ENCODE data around the gene SLC4A3. TPM values are rescaled to one million over a fixed set of nuclear protein-coding genes. Genes with fewer than 3 reads are reported as not detected.

Gene SLC4A3
- total and polyA plus RNA-seq, 2 donors = 0.47 to 6.9 TPM

- DNase-seq (ENCODE audit: low read depth in 6 of 9, low spot score in 9 of 9) = no peak
- Histone ChIP-seq H3K27ac (ENCODE audit: low read depth in 1 of 2, low read length in 1 of 2) (no peak overlapping the region), H3K36me3 (ENCODE audit: control insufficient read depth in 2 of 2, insufficient read depth in 2 of 2, low read length in 1 of 2) (no peaks in the 10 kb centered on the region), H3K27me3 (ENCODE audit: control insufficient read depth in 2 of 2, insufficient read depth in 1 of 2, low read length in 1 of 2) (peaks cover 0 to 6% of the 10 kb centered on the region in 2 donors), H3K9me3 (ENCODE audit: control insufficient read depth in 2 of 2, insufficient read depth in 1 of 2, low read length in 1 of 2) (no peaks in the 10 kb centered on the region), H3K4me3 (ENCODE audit: low read length in 2 of 2) (no peak overlapping the region), H3K4me1 (ENCODE audit: control insufficient read depth in 2 of 2, insufficient read depth in 2 of 2, low read length in 2 of 2) (no peaks in the 10 kb centered on the region)
- 86% methylated on average over 11 of the region's 11 CpGs for WGBS
Measured at GRCh38 chr2:219663116-219663762, 35.8 kb downstream of the SLC4A3 start.

DNA sequence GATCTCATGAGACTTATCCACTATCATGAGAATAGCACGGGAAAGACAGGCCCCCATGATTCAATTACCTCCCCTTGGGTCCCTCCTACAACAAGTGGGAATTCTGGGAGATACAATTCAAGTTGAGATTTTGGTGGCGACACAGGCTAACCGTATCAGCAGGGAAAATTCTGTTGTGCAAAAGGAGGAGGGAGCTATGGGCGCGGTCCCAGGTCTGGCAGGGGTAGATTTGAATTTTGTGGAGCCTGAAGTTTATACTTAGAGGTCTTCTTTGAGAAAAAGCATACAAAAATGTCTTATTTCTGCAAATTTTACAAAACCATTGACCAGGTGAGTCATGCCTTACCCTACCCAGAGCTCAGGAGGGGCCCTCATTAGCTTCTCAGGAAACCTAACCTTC is 36.6 kb downstream of the SLC4A3 start:
- H3K4me1 ChIP-seq (ENCODE audit: control insufficient read depth in 2 of 2, insufficient read depth in 2 of 2, low read length in 2 of 2) = no peaks in the 10 kb centered on the region
- H3K4me3 ChIP-seq (ENCODE audit: low read length in 2 of 2) = no peak overlapping the region
- no peaks in the 10 kb centered on the region for H3K9me3 ChIP-seq (ENCODE audit: control insufficient read depth in 2 of 2, insufficient read depth in 1 of 2, low read length in 1 of 2)
- H3K36me3 ChIP-seq (ENCODE audit: control insufficient read depth in 2 of 2, insufficient read depth in 2 of 2, low read length in 1 of 2) = no peaks in the 10 kb centered on the region
- DNase-seq (ENCODE audit: low read depth in 6 of 9, low spot score in 9 of 9) = no peak
- no peak overlapping the region for H3K27ac ChIP-seq (ENCODE audit: low read depth in 1 of 2, low read length in 1 of 2)
- 88% methylated on average over 5 of the region's 5 CpGs for WGBS
- H3K27me3 ChIP-seq (ENCODE audit: control insufficient read depth in 2 of 2, insufficient read depth in 1 of 2, low read length in 1 of 2) = peaks cover 0 to 6% of the 10 kb centered on the region in 2 donors

GRCh38 chr2:219664944-219665343 is 37.5 kb downstream of the SLC4A3 start:
- Histone ChIP-seq H3K27me3 (ENCODE audit: control insufficient read depth in 2 of 2, insufficient read depth in 1 of 2, low read length in 1 of 2) (peaks cover 0 to 6% of the 10 kb centered on the region in 2 donors), H3K4me1 (ENCODE audit: control insufficient read depth in 2 of 2, insufficient read depth in 2 of 2, low read length in 2 of 2) (no peaks in the 10 kb centered on the region), H3K4me3 (ENCODE audit: low read length in 2 of 2) (no peak overlapping the region), H3K9me3 (ENCODE audit: control insufficient read depth in 2 of 2, insufficient read depth in 1 of 2, low read length in 1 of 2) (no peaks in the 10 kb centered on the region), H3K36me3 (ENCODE audit: control insufficient read depth in 2 of 2, insufficient read depth in 2 of 2, low read length in 1 of 2) (no peaks in the 10 kb centered on the region), H3K27ac (ENCODE audit: low read depth in 1 of 2, low read length in 1 of 2) (no peak overlapping the region)
- WGBS = 89% methylated on average over 4 of the region's 4 CpGs
- no peak for DNase-seq (ENCODE audit: low read depth in 6 of 9, low spot score in 9 of 9)

GRCh38 chr2:219665926-219666325 is 38.5 kb downstream of the SLC4A3 start:
- H3K36me3 ChIP-seq (ENCODE audit: control insufficient read depth in 2 of 2, insufficient read depth in 2 of 2, low read length in 1 of 2) = no peaks in the 10 kb centered on the region
- WGBS = 91% methylated on average over 6 of the region's 6 CpGs
- no peak for DNase-seq (ENCODE audit: low read depth in 6 of 9, low spot score in 9 of 9)

GRCh38 chr2:219668316-219668715 is 40.9 kb downstream of the SLC4A3 start:
- no peak for DNase-seq (ENCODE audit: low read depth in 6 of 9, low spot score in 9 of 9)
- Histone ChIP-seq H3K4me1 (ENCODE audit: control insufficient read depth in 2 of 2, insufficient read depth in 2 of 2, low read length in 2 of 2) (no peaks in the 10 kb centered on the region), H3K4me3 (ENCODE audit: low read length in 2 of 2) (no peak overlapping the region), H3K27me3 (ENCODE audit: control insufficient read depth in 2 of 2, insufficient read depth in 1 of 2, low read length in 1 of 2) (peaks cover 0 to 7% of the 10 kb centered on the region in 2 donors), H3K9me3 (ENCODE audit: control insufficient read depth in 2 of 2, insufficient read depth in 1 of 2, low read length in 1 of 2) (no peaks in the 10 kb centered on the region), H3K27ac (ENCODE audit: low read depth in 1 of 2, low read length in 1 of 2) (no peak overlapping the region), H3K36me3 (ENCODE audit: control insufficient read depth in 2 of 2, insufficient read depth in 2 of 2, low read length in 1 of 2) (no peaks in the 10 kb centered on the region)
- 91% methylated on average over 15 of the region's 15 CpGs for WGBS

More at GRCh38 chr2:219665926-219666325, 38.5 kb downstream of the SLC4A3 start:
- Histone ChIP-seq H3K4me1 (ENCODE audit: control insufficient read depth in 2 of 2, insufficient read depth in 2 of 2, low read length in 2 of 2) (no peaks in the 10 kb centered on the region), H3K27ac (ENCODE audit: low read depth in 1 of 2, low read length in 1 of 2) (no peak overlapping the region), H3K27me3 (ENCODE audit: control insufficient read depth in 2 of 2, insufficient read depth in 1 of 2, low read length in 1 of 2) (peaks cover 0 to 6% of the 10 kb centered on the region in 2 donors), H3K9me3 (ENCODE audit: control insufficient read depth in 2 of 2, insufficient read depth in 1 of 2, low read length in 1 of 2) (no peaks in the 10 kb centered on the region), H3K4me3 (ENCODE audit: low read length in 2 of 2) (no peak overlapping the region)

DNA sequence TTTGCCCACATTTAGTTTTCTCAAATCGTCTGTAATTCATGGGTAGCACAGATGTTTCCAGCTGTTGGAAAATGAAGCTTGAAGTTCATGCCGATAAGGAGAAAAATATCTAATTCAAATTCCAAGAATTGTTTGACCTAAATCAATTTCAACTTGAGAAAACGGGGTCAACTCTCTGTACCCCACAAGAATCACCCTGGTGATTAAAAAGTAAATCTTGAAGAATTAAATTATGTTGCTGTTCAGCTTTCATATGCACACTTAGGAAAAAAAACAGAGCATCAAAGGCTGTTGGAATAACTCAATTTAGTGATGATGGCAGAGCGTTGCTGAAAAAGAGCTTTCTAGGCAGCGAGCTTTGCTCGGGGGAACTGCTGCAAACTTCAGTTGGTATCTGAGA is 43.0 kb downstream of the SLC4A3 start:
- Histone ChIP-seq H3K36me3 (ENCODE audit: control insufficient read depth in 2 of 2, insufficient read depth in 2 of 2, low read length in 1 of 2) (no peaks in the 10 kb centered on the region), H3K27me3 (ENCODE audit: control insufficient read depth in 2 of 2, insufficient read depth in 1 of 2, low read length in 1 of 2) (peaks cover 0 to 7% of the 10 kb centered on the region in 2 donors), H3K4me1 (ENCODE audit: control insufficient read depth in 2 of 2, insufficient read depth in 2 of 2, low read length in 2 of 2) (no peaks in the 10 kb centered on the region), H3K4me3 (ENCODE audit: low read length in 2 of 2) (no peak overlapping the region), H3K9me3 (ENCODE audit: control insufficient read depth in 2 of 2, insufficient read depth in 1 of 2, low read length in 1 of 2) (no peaks in the 10 kb centered on the region), H3K27ac (ENCODE audit: low read depth in 1 of 2, low read length in 1 of 2) (no peak overlapping the region)
- 93% methylated on average over 6 of the region's 6 CpGs for WGBS
- DNase-seq (ENCODE audit: low read depth in 6 of 9, low spot score in 9 of 9) = no peak

DNA sequence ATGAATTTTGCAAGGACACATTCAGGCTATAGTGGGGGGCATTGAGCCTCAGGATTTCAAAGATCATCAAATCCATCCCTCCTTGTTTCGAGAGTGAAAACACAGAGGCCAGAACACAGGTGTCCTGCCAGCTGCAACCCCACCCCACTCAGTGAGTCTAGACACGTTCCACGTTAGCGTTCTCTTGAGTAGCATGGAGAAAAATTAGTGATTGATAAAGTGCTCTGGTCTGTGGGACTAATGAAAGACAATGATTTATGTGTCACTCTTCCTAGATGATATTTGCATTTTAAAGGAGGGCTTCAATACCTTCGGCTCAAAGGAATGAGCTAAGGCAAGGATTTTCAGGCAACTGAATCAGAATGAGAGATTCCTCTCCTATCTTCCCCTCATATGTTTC is 43.8 kb downstream of the SLC4A3 start:
- Histone ChIP-seq H3K36me3 (ENCODE audit: control insufficient read depth in 2 of 2, insufficient read depth in 2 of 2, low read length in 1 of 2) (no peaks in the 10 kb centered on the region), H3K9me3 (ENCODE audit: control insufficient read depth in 2 of 2, insufficient read depth in 1 of 2, low read length in 1 of 2) (no peaks in the 10 kb centered on the region), H3K4me1 (ENCODE audit: control insufficient read depth in 2 of 2, insufficient read depth in 2 of 2, low read length in 2 of 2) (no peaks in the 10 kb centered on the region), H3K27me3 (ENCODE audit: control insufficient read depth in 2 of 2, insufficient read depth in 1 of 2, low read length in 1 of 2) (peaks cover 0 to 7% of the 10 kb centered on the region in 2 donors), H3K4me3 (ENCODE audit: low read length in 2 of 2) (no peak overlapping the region), H3K27ac (ENCODE audit: low read depth in 1 of 2, low read length in 1 of 2) (no peak overlapping the region)
- WGBS = 83% methylated on average over 5 of the region's 5 CpGs
- no peak for DNase-seq (ENCODE audit: low read depth in 6 of 9, low spot score in 9 of 9)

GRCh38 chr2:219672406-219672805 is 45.0 kb downstream of the SLC4A3 start:
- DNase-seq (ENCODE audit: low read depth in 6 of 9, low spot score in 9 of 9) = no peak
- no peak overlapping the region for H3K4me3 ChIP-seq (ENCODE audit: low read length in 2 of 2)
- peaks cover 0 to 3% of the 10 kb centered on the region in 2 donors for H3K27me3 ChIP-seq (ENCODE audit: control insufficient read depth in 2 of 2, insufficient read depth in 1 of 2, low read length in 1 of 2)
- WGBS = 92% methylated on average over 3 of the region's 3 CpGs
- no peaks in the 10 kb centered on the region for H3K4me1 ChIP-seq (ENCODE audit: control insufficient read depth in 2 of 2, insufficient read depth in 2 of 2, low read length in 2 of 2)
- no peaks in the 10 kb centered on the region for H3K9me3 ChIP-seq (ENCODE audit: control insufficient read depth in 2 of 2, insufficient read depth in 1 of 2, low read length in 1 of 2)
- no peak overlapping the region for H3K27ac ChIP-seq (ENCODE audit: low read depth in 1 of 2, low read length in 1 of 2)
- H3K36me3 ChIP-seq (ENCODE audit: control insufficient read depth in 2 of 2, insufficient read depth in 2 of 2, low read length in 1 of 2) = no peaks in the 10 kb centered on the region

- Histone ChIP-seq H3K27ac (ENCODE audit: low read depth in 1 of 2, low read length in 1 of 2) (no peak overlapping the region), H3K9me3 (ENCODE audit: control insufficient read depth in 2 of 2, insufficient read depth in 1 of 2, low read length in 1 of 2) (no peaks in the 10 kb centered on the region), H3K4me1 (ENCODE audit: control insufficient read depth in 2 of 2, insufficient read depth in 2 of 2, low read length in 2 of 2) (no peaks in the 10 kb centered on the region), H3K36me3 (ENCODE audit: control insufficient read depth in 2 of 2, insufficient read depth in 2 of 2, low read length in 1 of 2) (no peaks in the 10 kb centered on the region), H3K4me3 (ENCODE audit: low read length in 2 of 2) (no peak overlapping the region), H3K27me3 (ENCODE audit: control insufficient read depth in 2 of 2, insufficient read depth in 1 of 2, low read length in 1 of 2) (peaks cover 0 to 3% of the 10 kb centered on the region in 2 donors)
- DNase-seq (ENCODE audit: low read depth in 6 of 9, low spot score in 9 of 9) = no peak
- WGBS = 88% methylated on average over 4 of the region's 4 CpGs
Measured at GRCh38 chr2:219675221-219675620, 47.8 kb downstream of the SLC4A3 start.

Data from thymus (tissue), 11 donors.